ENCODE results near the gene BANK1. TPM values are rescaled to one million over a fixed set of nuclear protein-coding genes. Genes with fewer than 3 reads are reported as not detected.

Gene BANK1
- total and polyA plus RNA-seq, 10 of the 15 experiments (the other 5 are each of a cell fraction or from before 2014, with no cell fraction given): 0.13 to 2.1 (median 0.42) TPM

DNA sequence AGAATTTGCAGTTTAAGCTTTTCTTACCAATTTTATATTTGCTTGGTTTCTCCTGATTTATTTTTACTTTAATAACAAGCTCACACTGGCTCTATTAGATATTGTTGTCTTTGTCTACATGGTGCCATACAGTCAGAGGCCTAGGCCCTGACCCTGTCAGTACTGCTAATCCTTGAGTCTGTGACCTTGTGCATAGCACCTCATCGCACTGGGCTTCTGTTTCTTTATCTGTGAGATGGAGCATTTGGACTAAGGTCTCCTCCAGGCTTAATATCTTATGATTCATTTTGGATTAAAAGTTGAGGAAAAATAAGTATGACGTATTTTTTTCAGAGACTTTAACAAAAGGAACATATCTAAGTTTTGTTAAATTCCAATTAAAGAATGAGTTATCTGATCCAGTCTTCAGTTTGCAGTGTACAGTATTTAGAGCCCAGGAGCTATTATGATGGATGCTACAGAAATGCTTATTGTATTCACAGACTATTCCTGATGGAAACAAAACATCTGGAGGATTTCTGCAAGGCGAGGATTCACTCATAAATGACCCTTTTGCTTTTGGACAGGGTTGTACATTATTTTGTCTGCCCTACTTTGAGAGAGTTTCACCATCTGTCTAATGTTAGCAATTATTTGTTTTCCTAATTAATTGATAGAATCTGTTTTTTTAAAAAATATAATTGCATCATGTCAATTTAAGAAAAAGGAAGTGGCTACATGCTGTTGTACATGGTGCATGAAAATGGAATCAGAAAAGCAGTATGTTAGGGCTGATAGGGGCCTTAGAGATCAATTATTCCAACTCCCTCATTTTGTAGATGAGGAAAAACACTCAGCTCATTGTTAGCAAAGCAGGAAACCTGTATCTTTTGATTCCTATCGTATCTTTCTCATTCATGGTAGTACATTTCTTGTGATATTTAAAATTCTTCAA, 203.6 kb downstream of the BANK1 start:
- SMC1A ChIA-PET (ENCODE audit: uncharacterized antibody, unreplicated experiment): interaction anchor here (0.9 to 2.1 kb wide), 2 partner anchors 9 to 11 kb away, joined by 3 to 4 read pairs; no protein-coding TSS in a partner anchor
- intact Hi-C loops (cut with micrococcal nuclease; ENCODE audit: unreplicated experiment) (no loop called here), in situ Hi-C loops (cut with MboI) (no loop called here)
- ATAC-seq (no peak), DNase-seq (ENCODE audit: low read depth, low spot score) (no peak), FAIRE-seq (no peak)
- H3K79me2 ChIP-seq (ENCODE audit: control insufficient read depth, insufficient read depth, low read length): no peaks in the 10 kb centered on the region
- RAD21 ChIA-PET (ENCODE audit: unreplicated experiment): no interaction called here
- no peak overlapping the region for H3K27ac ChIP-seq (ENCODE audit: control insufficient read depth, insufficient read depth)
- POLR2A ChIA-PET: no interaction called here
- no peak overlapping the region for H3K4me3 ChIP-seq
- no peaks in the 10 kb centered on the region for H3K9me3 ChIP-seq (replicated peaks; ENCODE audit: control insufficient read depth, insufficient read depth, low read length)
- no peaks in the 10 kb centered on the region for H3K36me3 ChIP-seq (ENCODE audit: control insufficient read depth in 2 of 2, insufficient read depth in 2 of 2, low read length in 1 of 2)
- H4K20me1 ChIP-seq (ENCODE audit: control insufficient read depth, insufficient read depth): no peaks in the 10 kb centered on the region
- no peaks in the 10 kb centered on the region for H3K27me3 ChIP-seq (replicated peaks in 1 of 2; ENCODE audit: control insufficient read depth in 2 of 2, insufficient read depth in 2 of 2, low read length in 1 of 2)
- BruUV-seq (replicated peaks): no TSS peak
- no peak overlapping the region for H3K9ac ChIP-seq (ENCODE audit: control insufficient read depth, insufficient read depth, low read length)
- WGBS (ENCODE audit: insufficient coverage, insufficient replicate concordance, low lambda C conversion rate, missing lambda C conversion rate): 23% methylated on average over 4 of the region's 4 CpGs
- H3K4me1 ChIP-seq (ENCODE audit: control insufficient read depth, insufficient read depth, low read length): no peaks in the 10 kb centered on the region
- H2AFZ ChIP-seq (ENCODE audit: control insufficient read depth, low read depth, low read length): no peak overlapping the region
- CTCF ChIA-PET: interaction anchor here (0.6 kb wide), 1 partner anchor 1449 kb away, joined by 5 read pairs; no protein-coding TSS in a partner anchor
- no peak overlapping the region for H3K4me2 ChIP-seq (ENCODE audit: control insufficient read depth, insufficient read depth)
- no peak for TF ChIP-seq PBX3 (IDR thresholded peaks at IDR 0.05; ENCODE audit: insufficient replicate concordance, low read depth, low read length)
- no peak for TF ChIP-seq SREBF1 (IDR thresholded peaks at IDR 0.05; ENCODE audit: low read length)
- TF ChIP-seq POLR2AphosphoS5 (IDR thresholded peaks at IDR 0.05; ENCODE audit: low read length): no peak
- no peak for TF ChIP-seq USF2 (IDR thresholded peaks at IDR 0.05; ENCODE audit: borderline replicate concordance, low read depth, low read length)
- TF ChIP-seq IKZF2 (IDR thresholded peaks at IDR 0.05): no peak
- TF ChIP-seq, protein P1, sequence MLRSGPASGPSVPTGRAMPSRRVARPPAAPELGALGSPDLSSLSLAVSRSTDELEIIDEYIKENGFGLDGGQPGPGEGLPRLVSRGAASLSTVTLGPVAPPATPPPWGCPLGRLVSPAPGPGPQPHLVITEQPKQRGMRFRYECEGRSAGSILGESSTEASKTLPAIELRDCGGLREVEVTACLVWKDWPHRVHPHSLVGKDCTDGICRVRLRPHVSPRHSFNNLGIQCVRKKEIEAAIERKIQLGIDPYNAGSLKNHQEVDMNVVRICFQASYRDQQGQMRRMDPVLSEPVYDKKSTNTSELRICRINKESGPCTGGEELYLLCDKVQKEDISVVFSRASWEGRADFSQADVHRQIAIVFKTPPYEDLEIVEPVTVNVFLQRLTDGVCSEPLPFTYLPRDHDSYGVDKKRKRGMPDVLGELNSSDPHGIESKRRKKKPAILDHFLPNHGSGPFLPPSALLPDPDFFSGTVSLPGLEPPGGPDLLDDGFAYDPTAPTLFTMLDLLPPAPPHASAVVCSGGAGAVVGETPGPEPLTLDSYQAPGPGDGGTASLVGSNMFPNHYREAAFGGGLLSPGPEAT (IDR thresholded peaks at IDR 0.05; ENCODE audit: low read depth): no peak
- no peak for TF ChIP-seq RELA (IDR thresholded peaks at IDR 0.05; ENCODE audit: borderline replicate concordance, partially characterized antibody)
- no peak for TF ChIP-seq MEF2B (IDR thresholded peaks at IDR 0.05; ENCODE audit: partially characterized antibody, poor library complexity, severe bottlenecking)
- TF ChIP-seq TCF3 (IDR thresholded peaks at IDR 0.05; ENCODE audit: borderline replicate concordance, insufficient read depth, low read depth, low read length): no peak
- TF ChIP-seq RAD51 (IDR thresholded peaks at IDR 0.05): no peak
- no peak for TF ChIP-seq KDM1A (IDR thresholded peaks at IDR 0.05; ENCODE audit: borderline replicate concordance)
- TF ChIP-seq STAT1 (conservative IDR thresholded peaks at IDR 0.05): no peak
- TF ChIP-seq BACH1 (IDR thresholded peaks at IDR 0.05; ENCODE audit: borderline replicate concordance): no peak
- no peak for TF ChIP-seq NR2F1 (conservative IDR thresholded peaks at IDR 0.05)
- TF ChIP-seq SMC3 (IDR thresholded peaks at IDR 0.05; ENCODE audit: borderline replicate concordance, low read length): no peak
- TF ChIP-seq EZH2 (IDR thresholded peaks at IDR 0.05; ENCODE audit: borderline replicate concordance, control insufficient read depth, low read depth, low read length): no peak
- TF ChIP-seq, protein P2, sequence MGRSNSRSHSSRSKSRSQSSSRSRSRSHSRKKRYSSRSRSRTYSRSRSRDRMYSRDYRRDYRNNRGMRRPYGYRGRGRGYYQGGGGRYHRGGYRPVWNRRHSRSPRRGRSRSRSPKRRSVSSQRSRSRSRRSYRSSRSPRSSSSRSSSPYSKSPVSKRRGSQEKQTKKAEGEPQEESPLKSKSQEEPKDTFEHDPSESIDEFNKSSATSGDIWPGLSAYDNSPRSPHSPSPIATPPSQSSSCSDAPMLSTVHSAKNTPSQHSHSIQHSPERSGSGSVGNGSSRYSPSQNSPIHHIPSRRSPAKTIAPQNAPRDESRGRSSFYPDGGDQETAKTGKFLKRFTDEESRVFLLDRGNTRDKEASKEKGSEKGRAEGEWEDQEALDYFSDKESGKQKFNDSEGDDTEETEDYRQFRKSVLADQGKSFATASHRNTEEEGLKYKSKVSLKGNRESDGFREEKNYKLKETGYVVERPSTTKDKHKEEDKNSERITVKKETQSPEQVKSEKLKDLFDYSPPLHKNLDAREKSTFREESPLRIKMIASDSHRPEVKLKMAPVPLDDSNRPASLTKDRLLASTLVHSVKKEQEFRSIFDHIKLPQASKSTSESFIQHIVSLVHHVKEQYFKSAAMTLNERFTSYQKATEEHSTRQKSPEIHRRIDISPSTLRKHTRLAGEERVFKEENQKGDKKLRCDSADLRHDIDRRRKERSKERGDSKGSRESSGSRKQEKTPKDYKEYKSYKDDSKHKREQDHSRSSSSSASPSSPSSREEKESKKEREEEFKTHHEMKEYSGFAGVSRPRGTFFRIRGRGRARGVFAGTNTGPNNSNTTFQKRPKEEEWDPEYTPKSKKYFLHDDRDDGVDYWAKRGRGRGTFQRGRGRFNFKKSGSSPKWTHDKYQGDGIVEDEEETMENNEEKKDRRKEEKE (IDR thresholded peaks at IDR 0.05): no peak

All from GM12878 (cell line).